Activated CD8-positive, alpha-beta memory T cell treated with anti-CD3 and anti-CD28 coated beads, Interleukin-2, amount 50 U/mL, for 4 hours (primary cell): ENCODE results near the gene PTTG1IP.

Source experiments
- DNase-seq: peaks from one replicate; pipeline ENCODE4 v3.0.0-alpha.2; 2020

PTTG1IP gene

GRCh38 chr21:44894687-44895302 is 21.3 kb upstream of the PTTG1IP start:
- no peak for DNase-seq

- no peak for DNase-seq
Observed at GRCh38 chr21:44893948-44894656, 20.6 kb upstream of the PTTG1IP start.

- no peak for DNase-seq
Observed at GRCh38 chr21:44893278-44893556, 19.7 kb upstream of the PTTG1IP start.

- peak; percentile 83 for DNase-seq
Observed at GRCh38 chr21:44892536-44893277, 19.2 kb upstream of the PTTG1IP start.

GRCh38 chr21:44892095-44892494 is 18.6 kb upstream of the PTTG1IP start:
- DNase-seq: no peak

- DNase-seq: no peak
Observed at GRCh38 chr21:44891631-44892031, 18.1 kb upstream of the PTTG1IP start.

- no peak for DNase-seq
Observed at GRCh38 chr21:44890961-44891541, 17.6 kb upstream of the PTTG1IP start.

- DNase-seq: no peak
Observed at GRCh38 chr21:44890338-44890931, 16.9 kb upstream of the PTTG1IP start.

GRCh38 chr21:44889625-44890337 is 16.3 kb upstream of the PTTG1IP start:
- no peak for DNase-seq

GRCh38 chr21:44888581-44889550 is 15.4 kb upstream of the PTTG1IP start:
- DNase-seq: no peak

GRCh38 chr21:44887807-44888580 is 14.5 kb upstream of the PTTG1IP start:
- no peak for DNase-seq

- no peak for DNase-seq
Observed at GRCh38 chr21:44887126-44887806, 13.8 kb upstream of the PTTG1IP start.

GRCh38 chr21:44886113-44887075 is 12.9 kb upstream of the PTTG1IP start:
- DNase-seq: no peak

GRCh38 chr21:44885615-44886014 is 12.1 kb upstream of the PTTG1IP start:
- DNase-seq: no peak

GRCh38 chr21:44884097-44884496 is 10.6 kb upstream of the PTTG1IP start:
- DNase-seq: no peak

GRCh38 chr21:44883250-44883649 is 9.8 kb upstream of the PTTG1IP start:
- DNase-seq: no peak

GRCh38 chr21:44881198-44881872 is 7.8 kb upstream of the PTTG1IP start:
- DNase-seq: no peak
